ENCODE measurements around the gene FSTL3.
"Not testable (repeated sequence)": the region's sequence is repeated elsewhere in the genome, so short reads cannot be mapped to it uniquely, and the experiment has no call there.

FSTL3 gene

GRCh38 chr19:682678-683320 lies 6.6 kb downstream of the FSTL3 start:
- DNase-seq = no peak

- no peak for DNase-seq
These were observed 9.3 kb downstream of the FSTL3 start for GRCh38 chr19:685454-685931.

GRCh38 chr19:686589-687297 lies 10.6 kb downstream of the FSTL3 start:
- no peak for DNase-seq

- DNase-seq = no peak
These were observed 11.5 kb downstream of the FSTL3 start for GRCh38 chr19:687569-688166.

- DNase-seq = no peak
These were observed 12.0 kb downstream of the FSTL3 start for GRCh38 chr19:688214-688613.

- no peak for DNase-seq
These were observed 12.8 kb downstream of the FSTL3 start for GRCh38 chr19:688992-689391.

GRCh38 chr19:690203-690602 lies 14.0 kb downstream of the FSTL3 start:
- DNase-seq = no peak

- no peak for DNase-seq
These were observed 18.5 kb downstream of the FSTL3 start for GRCh38 chr19:694481-695351.

GRCh38 chr19:695352-695949 lies 19.3 kb downstream of the FSTL3 start, which contains the start of gene PRSS57:
Gene PRSS57 (minus strand): TSS chr19:695452. CDS start chr19:695430, 22 bp downstream.
- no peak for DNase-seq

GRCh38 chr19:698529-698928 lies 22.3 kb downstream of the FSTL3 start:
- DNase-seq = not testable (repeated sequence)

GRCh38 chr19:699885-700284 lies 23.7 kb downstream of the FSTL3 start:
- not testable (repeated sequence) for DNase-seq

GRCh38 chr19:702847-703246 lies 26.7 kb downstream of the FSTL3 start:
- not testable (repeated sequence) for DNase-seq

- no peak for DNase-seq
These were observed 27.1 kb downstream of the FSTL3 start for GRCh38 chr19:703329-703650.

GRCh38 chr19:703651-704446 lies 27.7 kb downstream of the FSTL3 start:
- peak; percentile 95 for DNase-seq

GRCh38 chr19:704447-704741 lies 28.2 kb downstream of the FSTL3 start:
- no peak for DNase-seq

GRCh38 chr19:708154-709143 lies 32.3 kb downstream of the FSTL3 start, which contains the start of gene PALM:
Gene PALM (plus strand): TSS chr19:708935. CDS start chr19:709147, 212 bp downstream.
- DNase-seq = no peak

GRCh38 chr19:709196-709964 lies 33.2 kb downstream of the FSTL3 start:
- DNase-seq = no peak

GRCh38 chr19:709965-710571 lies 33.9 kb downstream of the FSTL3 start:
- DNase-seq = no peak

- no peak for DNase-seq
These were observed 34.6 kb downstream of the FSTL3 start for GRCh38 chr19:710767-711166.

Measured in GDM1 (cell line).